SK-N-SH (cell line): Measurements from ENCODE around the gene F2RL1. TPM values are rescaled to one million over a fixed set of nuclear protein-coding genes. Genes with fewer than 3 reads are reported as not detected.

ENCODE experiments used
- CTCF ChIA-PET: fragments of 300-600, 350-600 bp; formaldehyde crosslinking; extraction: SDS; loops from one replicate; lab custom pipeline; 2021; lab: Yijun Ruan, JAX
- POLR2A ChIA-PET: fragments of 350-600 bp; sonication (Branson Sonifier 250); formaldehyde crosslinking; extraction: SDS; loops from one replicate; lab custom pipeline; 2020; ENCODE audit warnings: antibody characterized with exemption, inconsistent platforms; lab: Yijun Ruan, JAX
- DNase-seq: peaks from one replicate; pipeline ENCODE4 v3.0.0; 2012
- H2AFZ ChIP-seq: fragments of 200-600 bp; sonication (generic); 2 replicates; pipeline ENCODE4 v1.8.1; 2016; ENCODE audit warnings: antibody characterized with exemption, mild to moderate bottlenecking, low read depth
- H3F3A ChIP-seq: fragments of 200-600 bp; sonication (generic); replicated peaks from 2 replicates; pipeline ENCODE3; 2016; ENCODE audit warnings: antibody characterized with exemption, mild to moderate bottlenecking; ENCODE audit not compliant: insufficient read depth
- H3K27ac ChIP-seq, 2 experiments: fragments of 200-500 bp in 1 of 2; fragments of 200-600 bp in 1 of 2; sonication (Bioruptor generic) in 1 of 2; sonication (generic), shearing (Covaris generic) in 1 of 2; 2 replicates each; pipeline versions ENCODE4 v1.5.1 to v1.6.1; 2014 to 2016; ENCODE audit warnings: low read depth in 2 of 2, inconsistent platforms in 1 of 2, low read length in 1 of 2, mild to moderate bottlenecking in 1 of 2, mixed read lengths in 1 of 2
- H3K27me3 ChIP-seq: fragments of 200-600 bp; sonication (generic), shearing (Covaris generic); 2 replicates; pipeline ENCODE4 v1.6.1; 2016; ENCODE audit warnings: mixed run types; ENCODE audit not compliant: insufficient read depth
- H3K36me3 ChIP-seq, 2 experiments: fragments of 200-500 bp in 1 of 2; fragments of 200-600 bp in 1 of 2; sonication (Bioruptor generic) in 1 of 2; sonication (generic) in 1 of 2; replicated peaks in 1 of 2; 2 replicates each; pipeline versions ENCODE3 to v1.5.1; 2014 to 2016; ENCODE audit warnings: low read length in 1 of 2, mild to moderate bottlenecking in 1 of 2; ENCODE audit not compliant: insufficient read depth in 2 of 2, control insufficient read depth in 1 of 2
- H3K4me1 ChIP-seq, 2 experiments: fragments of 200-500 bp in 1 of 2; fragments of 200-600 bp in 1 of 2; sonication (Bioruptor generic) in 1 of 2; sonication (generic), shearing (Covaris generic) in 1 of 2; 2 replicates each; pipeline versions ENCODE4 v1.5.1 to v1.6.1; 2014 to 2016; ENCODE audit warnings: low read depth in 1 of 2, low read length in 1 of 2, mixed run types in 1 of 2; ENCODE audit not compliant: insufficient read depth in 2 of 2, control insufficient read depth in 1 of 2
- H3K4me2 ChIP-seq: fragments of 200-600 bp; sonication (generic), shearing (Covaris generic); 2 replicates; pipeline ENCODE4 v1.6.1; 2017; ENCODE audit warnings: mixed run types
- H3K4me3 ChIP-seq, 2 experiments: fragments of 200-500 bp in 1 of 2; fragments of 200-600 bp in 1 of 2; sonication (Bioruptor generic) in 1 of 2; sonication (generic), shearing (Covaris generic) in 1 of 2; 2 replicates each; pipeline versions ENCODE4 v1.5.1 to v1.8.1; 2014 to 2016; ENCODE audit warnings: low read depth in 2 of 2, inconsistent platforms in 1 of 2, low read length in 1 of 2, mild to moderate bottlenecking in 1 of 2, mixed read lengths in 1 of 2, moderate library complexity in 1 of 2
- H3K79me2 ChIP-seq: fragments of 200-600 bp; sonication (generic); 2 replicates; pipeline ENCODE4 v1.8.1; 2017; ENCODE audit warnings: mild to moderate bottlenecking; ENCODE audit not compliant: insufficient read depth
- H3K9ac ChIP-seq: fragments of 200-600 bp; sonication (generic); 2 replicates; pipeline ENCODE4 v1.6.1; 2017; ENCODE audit warnings: mixed run types
- H3K9me2 ChIP-seq: fragments of 200-600 bp; sonication (generic); 2 replicates; pipeline ENCODE4 v1.6.1; 2017; ENCODE audit warnings: mixed run types
- H3K9me3 ChIP-seq: fragments of 200-600 bp; sonication (generic); 2 replicates; pipeline ENCODE4 v1.6.1; 2017; ENCODE audit warnings: mixed run types, mild to moderate bottlenecking, moderate library complexity
- H4K20me1 ChIP-seq: fragments of 200-600 bp; sonication (generic); 2 replicates; pipeline ENCODE4 v1.6.1; 2017; ENCODE audit warnings: mild to moderate bottlenecking, mixed run types; ENCODE audit not compliant: insufficient read depth
- JUND ChIP-seq: IDR thresholded peaks from 2 replicates; pipeline ENCODE4 v1.4.0; 2012
- MXI1 ChIP-seq: IDR thresholded peaks from 2 replicates; pipeline ENCODE4 v1.6.1; 2012; ENCODE audit warnings: mild to moderate bottlenecking, low read depth, low read length, improper control_type of control experiment
- POLR2AphosphoS5 ChIP-seq: IDR thresholded peaks from 2 replicates; pipeline ENCODE4 v1.6.1; 2012; ENCODE audit warnings: low read depth, low read length
- RAD21 ChIP-seq: IDR thresholded peaks from 2 replicates; pipeline ENCODE4 v1.6.1; 2012; ENCODE audit warnings: mild to moderate bottlenecking, low read length
- SIN3A ChIP-seq: IDR thresholded peaks from 2 replicates; pipeline ENCODE4 v1.6.1; 2012; ENCODE audit warnings: low read depth, mild to moderate bottlenecking, low read length, moderate library complexity, borderline replicate concordance
- WGBS: methylation state at CpG from one replicate; pipeline ENCODE4 v1.1.6; 2017; ENCODE audit warnings: low lambda C conversion rate; 5-methylcytosine and 5-hydroxymethylcytosine counted together
- polyA plus RNA-seq, 3 experiments: library from polyadenylated mRNA; depleted of rRNA; stranded (reverse); fragments of >200 nt; gene quantifications; 2 replicates each; pipeline ENCODE4 v1.2.3, GENCODE V29; 2012
- small RNA-seq, 7 experiments: library from RNA; depleted of rRNA; stranded (forward); fragments of <200 nt; gene quantifications; one replicate each; pipeline ENCODE3, GENCODE V24; 2012

F2RL1 gene
- polyA plus RNA-seq, 1 of the 3 experiments (the other 2 are of a cell fraction): 31.3 TPM

DNA sequence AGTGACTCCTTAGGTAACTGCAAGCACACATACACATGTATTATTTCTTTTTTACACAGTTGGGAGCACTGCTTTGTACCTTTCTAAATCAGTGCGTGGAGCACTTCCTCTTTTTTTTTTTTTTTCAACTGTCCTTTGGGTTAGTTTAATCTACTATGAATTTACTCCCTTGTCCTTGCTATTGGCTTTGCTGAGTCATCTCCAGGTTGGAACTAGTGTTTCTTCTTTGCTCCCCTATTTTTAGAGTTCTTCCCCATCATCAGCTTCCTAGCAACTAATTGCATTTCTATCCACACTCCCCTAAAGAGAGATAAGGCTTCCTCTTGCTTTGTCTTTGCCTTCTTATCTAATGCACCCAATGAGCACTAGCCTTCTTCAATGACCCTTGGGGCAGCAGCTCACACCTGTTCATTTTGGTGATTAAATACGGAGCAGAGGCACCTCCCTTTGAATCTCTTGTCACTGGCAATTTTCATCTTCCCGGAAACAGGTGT lies 55.3 kb downstream of the F2RL1 start:
- Histone ChIP-seq H3K9ac (no peak overlapping the region), H3F3A (no peaks in the 10 kb centered on the region), H3K4me1 (no peaks in the 10 kb centered on the region), H4K20me1 (no peaks in the 10 kb centered on the region), H3K36me3 (no peaks in the 10 kb centered on the region), H3K27ac (no peak overlapping the region), H3K27me3 (peaks cover 7% of the 10 kb centered on the region; the same call in 1 of the 2 replicates), H3K4me2 (no peak overlapping the region), H3K9me3 (no peaks in the 10 kb centered on the region), H3K4me3 (no peak overlapping the region), H3K9me2 (no peaks in the 10 kb centered on the region), H2AFZ (no peak overlapping the region), H3K79me2 (no peaks in the 10 kb centered on the region)
- TF ChIP-seq POLR2AphosphoS5 (no peak), SIN3A (no peak), MXI1 (no peak), JUND (no peak), RAD21 (no peak)
- DNase-seq: no peak
- ChIA-PET POLR2A (no interaction called here), CTCF (interaction anchor here (1.3 to 1.4 kb wide), 2 partner anchors 15 to 142 kb away, joined by 4 to 8 read pairs; no protein-coding TSS in a partner anchor)
- 95% methylated on average over 3 of the region's 3 CpGs for WGBS

Small RNA genes lying within 50 kb of the gene (small RNA-seq; reads per million reads assigned to genes)
- 0 reads per million in 7 experiments for gene RN7SL208P

Other genes with a start within 250 kb of the F2RL1 start
- gene F2RL2, start 195.6 kb upstream of the F2RL1 start, polyA plus RNA-seq (2012; rRNA removed): 29.4 and 51.0 TPM in 2 replicates
- gene F2R, start 102.9 kb upstream of the F2RL1 start, polyA plus RNA-seq (2012; rRNA removed): 212 and 301 TPM in 2 replicates
- not detected in 2 replicates for gene S100Z, start 31.0 kb downstream of the F2RL1 start, polyA plus RNA-seq (2012; rRNA removed)
- not detected in 2 replicates for gene CRHBP, start 134.0 kb downstream of the F2RL1 start, polyA plus RNA-seq (2012; rRNA removed)
- gene AGGF1, start 211.4 kb downstream of the F2RL1 start, polyA plus RNA-seq (2012; rRNA removed): 9.8 and 11.0 TPM in 2 replicates